HPDE6-E6E7 (cell line): ENCODE results near the gene DNAH7.
"Not testable (repeated sequence)": the region's sequence is repeated elsewhere in the genome, so short reads cannot be mapped to it uniquely, and the experiment has no call there.

Experiments
- DNase-seq: peaks from one replicate; pipeline ENCODE4 v3.0.0; 2011; ENCODE audit warnings: missing footprints; ENCODE audit errors: extremely low spot score

The DNAH7 gene

DNA sequence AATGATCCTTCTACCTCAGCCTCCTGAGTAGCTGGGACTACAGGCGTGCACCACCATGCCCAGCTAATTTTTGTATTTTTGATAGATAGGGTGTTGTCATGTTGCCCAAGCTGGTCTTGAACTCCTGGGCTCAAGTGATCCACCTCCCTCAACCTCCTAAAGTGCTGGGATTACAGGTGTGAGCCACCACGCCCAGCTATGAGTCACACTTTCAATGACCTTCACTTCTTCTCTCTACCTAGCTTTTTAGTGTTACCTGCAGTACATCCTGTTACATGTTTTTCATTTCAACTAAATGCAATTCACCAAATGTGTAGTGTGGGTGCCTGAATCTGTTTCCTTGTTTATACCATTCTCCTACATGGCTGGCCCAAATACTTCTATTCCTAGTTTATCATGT lies 347.6 kb downstream of the DNAH7 start:
- DNase-seq, result no peak

DNA sequence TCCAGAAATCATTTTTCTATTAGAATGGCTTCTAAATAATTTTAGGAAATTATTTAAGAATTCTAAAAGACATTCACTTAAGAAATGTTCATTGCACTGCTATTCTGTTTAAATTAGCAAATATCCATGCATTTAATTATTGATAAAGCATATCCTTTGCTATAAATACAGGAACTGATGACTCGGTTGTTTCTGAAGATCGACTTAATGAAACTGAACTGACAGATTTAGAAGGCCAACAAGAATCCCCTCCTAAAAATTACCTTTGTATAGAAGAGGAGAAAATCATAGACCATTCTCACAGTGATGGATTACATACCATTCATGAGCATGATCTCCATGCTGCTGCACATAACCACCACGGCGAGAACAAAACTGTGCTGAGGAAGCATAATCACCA lies 352.2 kb downstream of the DNAH7 start:
- DNase-seq, result no peak

GRCh38 chr2:195711478-195711877 lies 357.2 kb downstream of the DNAH7 start:
- DNase-seq, result no peak

DNA sequence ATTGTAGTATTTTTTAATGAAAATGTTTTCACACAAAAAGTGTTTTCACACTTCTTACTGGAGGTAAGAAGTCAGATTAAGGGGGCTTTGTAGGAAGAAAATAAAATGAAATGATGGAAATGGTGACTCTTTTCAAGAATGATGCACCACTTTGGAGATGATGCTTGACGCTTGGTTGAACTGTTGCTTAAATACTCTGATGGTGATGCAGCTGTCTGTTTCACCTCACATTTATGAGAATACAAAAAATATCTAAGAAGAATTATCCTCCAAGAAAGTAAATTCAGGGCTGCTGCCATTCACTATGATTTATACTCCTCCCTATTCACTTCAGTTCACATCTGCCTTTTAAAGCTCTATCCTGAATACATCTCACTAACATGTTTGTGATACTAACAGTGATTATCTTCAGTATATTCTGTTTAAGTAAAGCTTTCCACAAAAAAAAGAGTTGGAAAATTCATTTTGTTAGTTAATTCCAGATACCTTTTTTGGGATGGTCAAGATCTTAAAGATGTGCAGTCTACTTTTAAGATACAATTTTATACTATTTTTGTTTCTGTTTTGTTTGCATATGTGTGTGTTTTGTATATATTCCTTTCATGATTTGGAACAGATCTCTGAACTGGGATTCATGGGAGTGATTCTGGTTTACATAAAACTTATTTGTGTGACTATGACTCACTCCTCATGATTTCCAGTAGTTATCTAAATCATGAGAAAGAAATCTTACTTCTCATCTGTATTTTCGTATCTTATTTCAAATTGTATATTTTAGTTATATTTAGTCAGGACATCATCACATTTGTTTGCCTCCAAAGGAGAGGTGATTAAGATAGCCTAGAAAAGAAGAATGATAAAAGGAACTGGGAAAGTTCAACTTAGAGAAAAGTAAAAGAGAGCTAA lies 358.5 kb downstream of the DNAH7 start:
- DNase-seq, result no peak

- no peak for DNase-seq
Observed at GRCh38 chr2:195706161-195706900, 362.3 kb downstream of the DNAH7 start.

DNA sequence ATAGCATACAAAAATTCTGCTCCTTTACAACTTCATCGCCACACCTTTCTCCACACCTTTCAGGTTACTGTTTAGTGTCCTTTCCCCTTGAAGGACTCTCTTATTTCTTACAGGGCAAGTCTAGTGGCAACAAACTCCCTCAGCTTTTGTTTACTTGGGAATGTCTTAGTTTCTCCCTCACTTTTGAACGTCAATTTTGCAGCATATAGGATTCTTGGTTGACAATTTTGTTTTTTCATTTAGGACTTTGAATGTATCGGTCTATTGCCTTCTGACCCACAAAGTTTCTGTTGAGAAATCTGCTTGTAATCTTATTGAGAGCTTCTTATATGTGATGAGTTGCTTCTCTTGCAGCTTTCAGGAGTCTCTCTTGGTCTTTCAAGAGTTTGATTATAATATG lies 368.2 kb downstream of the DNAH7 start:
- no peak for DNase-seq

DNA sequence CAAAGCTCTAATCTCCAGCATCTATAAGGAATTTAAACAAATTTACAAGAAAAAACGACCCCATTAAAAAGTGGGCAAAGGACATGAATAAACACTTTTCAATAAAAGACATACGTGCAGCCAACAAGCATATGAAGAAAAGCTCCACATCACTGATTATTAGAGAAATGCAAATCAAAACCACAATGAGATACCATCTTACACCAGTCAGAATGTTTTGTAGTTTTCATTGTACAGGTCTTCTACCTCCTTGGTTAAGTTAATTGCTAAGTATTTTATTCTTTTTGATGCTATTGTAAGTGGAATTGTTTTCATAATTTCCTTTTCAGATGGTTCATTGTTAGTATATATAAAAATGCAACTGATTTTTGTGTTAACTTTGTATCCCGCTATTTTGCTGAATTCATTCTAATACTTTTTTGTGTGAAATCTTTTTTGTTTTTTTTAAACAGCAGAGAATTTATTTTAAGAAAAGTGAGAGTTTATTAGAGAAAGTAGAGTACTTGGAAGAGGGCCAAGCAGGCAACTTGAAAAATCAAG lies 370.9 kb downstream of the DNAH7 start:
- no peak for DNase-seq

DNA sequence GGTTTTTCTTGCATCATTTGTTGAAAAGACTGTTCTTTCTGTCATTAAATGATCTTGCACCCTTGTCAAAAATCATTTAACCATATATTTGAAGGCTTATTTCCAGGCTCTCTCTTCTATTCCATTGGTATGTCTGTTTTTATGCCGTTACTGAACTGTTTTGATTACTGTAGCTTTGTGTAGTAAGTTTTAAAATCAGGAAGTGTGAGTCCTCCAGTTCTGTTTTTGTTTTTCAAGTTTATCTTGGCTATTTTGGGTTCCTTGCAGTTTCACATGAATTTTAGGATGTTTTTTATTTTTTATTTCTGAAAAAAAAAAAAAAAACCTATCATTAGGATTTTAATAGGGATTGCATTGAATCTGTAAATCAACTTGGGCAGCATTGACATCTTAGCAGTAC lies 372.6 kb downstream of the DNAH7 start:
- DNase-seq, result no peak

DNA sequence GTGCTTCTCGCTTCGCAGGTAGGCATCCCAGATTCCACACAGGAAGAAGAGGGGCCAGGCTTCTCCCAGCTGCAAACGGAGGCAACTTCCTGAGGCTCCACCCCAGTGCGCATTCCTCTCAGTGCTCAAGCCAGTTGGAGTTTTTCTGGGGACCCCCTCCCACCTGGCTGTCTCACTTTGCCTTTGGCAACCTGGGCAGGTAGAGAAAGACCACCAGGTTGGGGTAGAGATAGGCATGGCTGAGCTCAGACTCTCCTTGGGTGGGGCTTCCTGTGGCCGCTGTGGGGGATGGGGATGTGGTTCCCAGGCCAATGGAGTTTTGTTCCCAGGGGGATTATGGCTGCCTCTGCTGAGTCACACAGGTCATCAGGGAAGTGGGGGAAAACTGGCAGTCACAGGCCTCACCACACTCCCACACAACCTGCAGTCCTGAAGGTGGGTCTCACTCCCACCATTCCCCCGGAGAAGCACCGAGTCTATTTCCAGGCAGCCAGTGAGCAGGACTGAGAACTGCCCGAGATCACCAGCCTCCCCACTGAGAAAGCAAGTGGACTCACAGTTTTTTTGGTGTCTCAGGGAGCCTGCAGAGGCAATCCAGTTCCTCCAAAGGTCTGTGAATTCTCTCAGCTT lies 373.5 kb downstream of the DNAH7 start:
- no peak for DNase-seq

DNA sequence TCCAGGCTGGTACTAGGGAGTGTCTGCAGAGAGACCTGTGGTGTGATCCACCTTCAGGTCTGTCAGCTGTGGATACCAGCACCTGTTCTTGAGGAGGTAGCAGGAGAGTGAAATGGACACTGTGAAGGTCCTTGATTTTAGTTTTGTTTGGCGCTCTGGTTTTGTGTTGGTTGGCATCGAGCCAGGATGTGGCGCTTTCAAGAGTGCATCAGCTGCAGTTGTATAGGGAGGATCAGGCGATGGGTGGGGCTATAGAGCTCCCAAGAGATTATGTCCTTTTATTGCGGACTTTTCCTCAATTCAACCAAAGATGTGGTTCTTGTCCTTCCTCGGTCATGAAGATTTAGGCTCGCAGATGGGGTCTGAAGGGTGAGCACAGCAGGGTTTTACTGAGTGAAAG lies 374.1 kb downstream of the DNAH7 start:
- no peak for DNase-seq

DNA sequence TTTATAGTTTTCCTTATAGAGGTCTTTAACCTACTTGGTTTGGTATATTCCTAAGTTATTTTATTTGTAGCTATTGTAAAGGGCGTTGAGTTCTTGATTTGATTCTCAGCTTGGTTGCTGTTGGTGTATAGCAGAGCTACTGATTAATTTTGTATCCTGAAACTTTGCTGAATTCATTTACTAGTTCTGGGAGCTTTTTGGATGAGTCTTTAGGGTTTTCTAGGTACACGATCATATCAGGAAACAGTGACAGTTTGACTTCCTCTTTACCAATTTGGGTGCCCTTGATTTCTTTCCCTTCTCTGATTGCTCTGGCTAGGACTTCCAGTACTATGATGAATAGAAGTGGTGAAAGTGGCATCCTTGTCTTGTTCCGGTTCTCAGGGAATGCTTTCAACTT lies 376.1 kb downstream of the DNAH7 start:
- DNase-seq, result not testable (repeated sequence)
